GM21447 (cell line): ENCODE measurements around the gene PLPPR1.
A peak's percentile ranks its signal among the peaks of the same experiment; 100 is the strongest.
"Not testable (repeated sequence)": the region's sequence is repeated elsewhere in the genome, so short reads cannot be mapped to it uniquely, and the experiment has no call there.

Source experiments
- ATAC-seq: cut with Tn5 transposase; IDR thresholded peaks from one replicate; pipeline ENCODE4 v1.9.1; 2021; ENCODE audit not compliant: unreplicated experiment

The PLPPR1 gene

GRCh38 chr9:101274971-101275768 is 246.6 kb downstream of the PLPPR1 start:
- ATAC-seq: no peak

- ATAC-seq: no peak
Measured at GRCh38 chr9:101275769-101276250, 247.3 kb downstream of the PLPPR1 start.

GRCh38 chr9:101291043-101291442 is 262.5 kb downstream of the PLPPR1 start:
- not testable (repeated sequence) for ATAC-seq

- no peak for ATAC-seq
Measured at GRCh38 chr9:101299901-101300300, 271.4 kb downstream of the PLPPR1 start.

GRCh38 chr9:101307051-101307450 is 278.5 kb downstream of the PLPPR1 start:
- ATAC-seq: no peak

- ATAC-seq: no peak
Measured at GRCh38 chr9:101307524-101308213, 279.1 kb downstream of the PLPPR1 start.

GRCh38 chr9:101309139-101309538 is 280.6 kb downstream of the PLPPR1 start:
- no peak for ATAC-seq

GRCh38 chr9:101311191-101311590 is 282.7 kb downstream of the PLPPR1 start:
- ATAC-seq: no peak

GRCh38 chr9:101311758-101312420 is 283.4 kb downstream of the PLPPR1 start:
- peak; percentile 86 for ATAC-seq

- no peak for ATAC-seq
Measured at GRCh38 chr9:101312661-101313060, 284.1 kb downstream of the PLPPR1 start.

- ATAC-seq: no peak
Measured at GRCh38 chr9:101315112-101315450, 286.6 kb downstream of the PLPPR1 start.

- no peak for ATAC-seq
Measured at GRCh38 chr9:101317735-101318134, 289.2 kb downstream of the PLPPR1 start.

GRCh38 chr9:101323129-101323528 is 294.6 kb downstream of the PLPPR1 start:
- ATAC-seq: no peak

- no peak for ATAC-seq
Measured at GRCh38 chr9:101324245-101324804, 295.8 kb downstream of the PLPPR1 start.

GRCh38 chr9:101325053-101325452 is 296.5 kb downstream of the PLPPR1 start:
- ATAC-seq: no peak

- ATAC-seq: no peak
Measured at GRCh38 chr9:101326035-101326434, 297.5 kb downstream of the PLPPR1 start.

- no peak for ATAC-seq
Measured at GRCh38 chr9:101326501-101326900, 298.0 kb downstream of the PLPPR1 start.

- ATAC-seq: not testable (repeated sequence)
Measured at GRCh38 chr9:101327422-101327909, 298.9 kb downstream of the PLPPR1 start.

GRCh38 chr9:101332362-101332761 is 303.8 kb downstream of the PLPPR1 start:
- ATAC-seq: no peak

GRCh38 chr9:101333490-101333889 is 305.0 kb downstream of the PLPPR1 start:
- no peak for ATAC-seq
